AG10803 (cell line): ENCODE measurements around the gene CMTM7.
A peak's percentile ranks its signal among the peaks of the same experiment; 100 is the strongest.
"Not testable (repeated sequence)": the region's sequence is repeated elsewhere in the genome, so short reads cannot be mapped to it uniquely, and the experiment has no call there.

ENCODE experiments used
- DNase-seq: peaks from one replicate; pipeline ENCODE4 v3.0.0; 2010; ENCODE audit warnings: low read depth
- H3K4me3 ChIP-seq: 2 replicates; pipeline ENCODE4 v1.5.1; 2011; ENCODE audit warnings: mild to moderate bottlenecking, low read length, control low read depth
- TF ChIP-seq, protein P1 (sequence below): conservative IDR thresholded peaks from 2 replicates; pipeline ENCODE4 v1.5.1; 2011; ENCODE audit warnings: mild to moderate bottlenecking, low read length, control low read depth, inconsistent platforms

The CMTM7 gene

DNA sequence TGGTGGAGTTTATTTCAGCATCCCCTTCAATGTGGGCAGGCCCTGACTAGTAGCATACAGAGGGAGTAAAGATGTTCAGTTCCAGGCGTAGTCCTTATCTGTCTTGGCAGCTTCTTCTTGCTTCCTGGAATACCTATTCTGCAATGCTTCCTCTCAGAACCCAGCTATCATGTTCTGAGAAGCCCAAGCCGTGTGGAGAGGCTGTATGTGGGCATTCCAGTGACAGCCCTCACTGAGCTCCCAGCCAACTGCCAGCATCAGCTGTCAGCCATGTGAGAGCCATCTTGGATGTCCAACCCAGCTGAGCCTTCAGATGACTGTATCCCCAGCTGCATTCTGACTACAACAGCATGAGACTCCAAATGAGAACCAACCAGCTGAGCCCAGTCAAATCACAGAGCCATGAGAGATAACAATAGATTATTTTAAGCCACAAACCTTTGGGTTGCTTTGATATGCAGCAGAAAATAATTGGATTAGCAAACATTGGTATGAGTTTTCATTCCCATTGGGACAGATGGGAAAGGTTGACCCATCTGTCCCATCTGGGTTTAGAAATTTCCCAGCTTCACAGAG, 8.4 kb upstream of the CMTM7 start:
- TF ChIP-seq, protein P1, sequence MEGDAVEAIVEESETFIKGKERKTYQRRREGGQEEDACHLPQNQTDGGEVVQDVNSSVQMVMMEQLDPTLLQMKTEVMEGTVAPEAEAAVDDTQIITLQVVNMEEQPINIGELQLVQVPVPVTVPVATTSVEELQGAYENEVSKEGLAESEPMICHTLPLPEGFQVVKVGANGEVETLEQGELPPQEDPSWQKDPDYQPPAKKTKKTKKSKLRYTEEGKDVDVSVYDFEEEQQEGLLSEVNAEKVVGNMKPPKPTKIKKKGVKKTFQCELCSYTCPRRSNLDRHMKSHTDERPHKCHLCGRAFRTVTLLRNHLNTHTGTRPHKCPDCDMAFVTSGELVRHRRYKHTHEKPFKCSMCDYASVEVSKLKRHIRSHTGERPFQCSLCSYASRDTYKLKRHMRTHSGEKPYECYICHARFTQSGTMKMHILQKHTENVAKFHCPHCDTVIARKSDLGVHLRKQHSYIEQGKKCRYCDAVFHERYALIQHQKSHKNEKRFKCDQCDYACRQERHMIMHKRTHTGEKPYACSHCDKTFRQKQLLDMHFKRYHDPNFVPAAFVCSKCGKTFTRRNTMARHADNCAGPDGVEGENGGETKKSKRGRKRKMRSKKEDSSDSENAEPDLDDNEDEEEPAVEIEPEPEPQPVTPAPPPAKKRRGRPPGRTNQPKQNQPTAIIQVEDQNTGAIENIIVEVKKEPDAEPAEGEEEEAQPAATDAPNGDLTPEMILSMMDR, result no peak
- no peak overlapping the region for H3K4me3 ChIP-seq
- DNase-seq, result no peak

DNA sequence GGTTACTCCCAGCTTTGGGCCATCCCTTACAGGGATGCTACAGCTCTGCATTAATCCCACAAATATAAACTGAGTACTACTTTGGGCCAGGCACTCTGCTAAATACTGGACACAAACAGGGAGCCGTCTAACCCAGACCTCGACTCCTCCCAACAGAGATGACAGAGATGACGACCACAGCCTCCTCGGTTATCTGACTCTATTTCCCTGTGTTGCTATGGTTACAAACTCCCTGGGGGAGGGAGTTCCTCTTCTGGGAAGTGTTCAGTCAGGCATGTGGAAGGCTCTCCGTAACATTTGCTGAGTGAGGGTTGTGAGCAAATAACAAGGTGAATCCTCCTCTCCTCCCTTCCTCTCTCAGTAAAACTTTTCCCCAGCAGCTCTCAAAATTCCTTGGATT, 6.7 kb upstream of the CMTM7 start:
- TF ChIP-seq, protein P1, result no peak
- no peak overlapping the region for H3K4me3 ChIP-seq
- no peak for DNase-seq

DNA sequence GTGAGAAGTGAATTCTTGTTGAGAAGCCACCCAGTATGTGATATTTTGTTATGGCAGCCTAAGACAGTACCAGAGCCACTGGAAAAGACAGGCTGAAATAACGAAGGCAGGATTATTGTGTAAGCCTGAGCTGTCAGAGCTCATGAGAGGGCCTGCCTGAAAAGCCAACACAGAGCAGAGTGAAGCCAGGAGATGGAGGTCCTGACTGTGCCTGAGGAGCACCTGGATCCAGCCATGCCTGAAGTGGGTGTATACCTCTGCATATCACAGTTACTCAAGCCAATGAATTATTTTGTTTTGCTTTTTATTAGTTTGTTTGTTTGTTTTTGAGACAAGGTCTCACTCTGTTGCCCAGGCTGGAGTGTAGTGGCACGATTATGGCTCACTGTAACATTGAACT, 4.1 kb upstream of the CMTM7 start:
- H3K4me3 ChIP-seq, result no peak overlapping the region
- DNase-seq, result no peak
- TF ChIP-seq, protein P1, result no peak

DNA sequence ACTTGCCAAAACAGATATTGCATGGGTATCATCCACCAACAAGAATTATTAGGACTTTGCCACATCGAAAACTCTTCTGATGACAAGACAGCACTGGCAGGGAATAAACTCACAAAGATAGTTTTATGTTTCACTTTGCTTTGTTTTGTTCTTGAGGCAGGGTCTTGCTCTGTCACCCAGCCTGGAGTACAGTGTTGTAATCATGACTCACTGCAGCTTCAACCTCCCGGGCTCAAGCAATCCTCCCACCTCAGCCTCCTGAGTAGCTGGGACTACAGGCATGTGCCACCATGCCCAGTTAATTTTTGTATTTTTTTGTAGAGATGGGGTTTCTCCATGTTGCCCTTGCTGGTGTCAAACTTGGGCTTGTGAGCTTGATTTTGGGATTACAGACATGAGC, 2.1 kb upstream of the CMTM7 start:
- DNase-seq, H3K4me3 ChIP-seq: not testable (repeated sequence)

DNA sequence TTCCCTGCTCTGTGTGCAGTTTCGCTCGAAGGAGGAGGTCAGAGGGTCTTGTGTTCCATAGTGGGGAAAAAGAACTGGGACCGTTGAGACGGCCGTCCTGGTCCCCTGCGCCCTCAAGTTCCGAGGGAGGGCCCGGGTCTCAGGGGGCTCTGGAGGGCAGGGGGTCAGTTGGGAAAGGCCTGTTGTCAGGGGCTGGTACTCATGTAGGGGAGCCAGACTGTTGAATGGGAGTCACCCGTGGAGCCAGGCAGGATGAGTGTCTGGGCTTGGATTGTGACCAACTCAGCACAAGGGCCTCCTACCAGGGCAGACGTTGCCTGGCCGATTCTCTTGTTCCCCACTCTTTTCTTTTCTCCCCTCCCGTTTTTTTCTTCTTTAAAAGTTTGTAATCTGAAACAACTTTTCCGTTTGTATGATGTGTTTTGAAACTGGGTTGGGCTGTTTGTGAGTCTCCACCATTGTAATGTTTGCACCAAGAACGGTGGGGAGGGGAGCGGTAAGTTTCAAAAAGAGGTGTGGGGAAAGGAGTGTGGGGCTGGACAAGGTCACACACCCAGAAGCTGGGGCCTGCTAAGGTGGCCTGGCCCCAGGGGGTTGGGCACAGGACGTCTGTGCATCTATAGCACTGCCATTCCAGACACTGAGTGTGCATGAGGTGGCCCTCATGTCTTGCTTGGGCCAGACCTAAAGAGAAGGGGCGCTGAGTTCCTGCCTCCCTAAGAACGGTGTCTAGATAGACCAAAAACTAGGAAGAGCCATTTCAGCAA, 1.1 kb downstream of the CMTM7 start:
- DNase-seq, result peak; percentile 67
- TF ChIP-seq, protein P1, result no peak
- peak overlapping the region; percentile 63 for H3K4me3 ChIP-seq

DNA sequence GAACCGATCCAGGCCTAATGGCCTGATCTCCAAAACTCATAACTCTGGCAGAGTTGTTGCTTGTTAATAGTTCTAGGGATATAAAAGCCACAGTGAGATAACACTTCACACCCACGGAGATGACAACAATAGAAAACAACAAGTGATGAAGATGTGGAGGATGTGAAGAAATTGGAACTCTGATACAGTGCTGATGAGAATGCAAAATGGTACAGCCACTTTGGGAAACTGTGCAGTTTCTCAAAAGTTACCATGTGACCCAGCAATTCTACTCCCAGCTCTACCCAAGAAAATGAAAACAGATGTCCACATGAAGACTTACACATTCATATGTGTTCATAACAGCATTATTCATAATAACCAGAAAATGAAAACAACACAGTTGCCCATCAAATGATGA, 3.8 kb downstream of the CMTM7 start:
- DNase-seq, result peak; percentile 23
- TF ChIP-seq, protein P1, result no peak
- H3K4me3 ChIP-seq, result no peak overlapping the region

DNA sequence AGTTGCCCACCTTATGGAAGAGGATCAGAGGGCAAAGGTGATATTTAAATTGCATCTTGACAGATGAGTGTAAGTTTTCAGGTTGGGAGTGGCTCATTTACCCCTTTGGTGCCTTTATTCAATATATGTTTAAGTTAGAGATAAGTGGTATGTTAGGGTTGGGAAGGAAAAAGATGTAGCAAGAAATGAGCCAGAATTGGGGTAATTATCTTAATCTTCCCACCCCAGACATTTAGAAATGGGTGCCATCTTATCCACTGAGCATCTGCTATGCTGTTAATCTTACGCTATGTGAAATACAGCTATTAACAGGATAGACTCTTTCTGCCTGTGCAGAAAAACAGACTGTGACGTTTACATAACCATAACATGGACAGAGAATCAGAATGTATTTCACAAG, 6.3 kb downstream of the CMTM7 start:
- TF ChIP-seq, protein P1, result no peak
- no peak for DNase-seq

More for the DNA sequence above, 6.3 kb downstream of the CMTM7 start:
- H3K4me3 ChIP-seq, result no peak overlapping the region
